NCI-H1092 treated with DMSO at 0.1 percent for 48 hours (cell line): ENCODE data around the gene SIRT2.
A peak's percentile ranks its signal among the peaks of the same experiment; 100 is the strongest.
"Not testable (repeated sequence)": the region's sequence is repeated elsewhere in the genome, so short reads cannot be mapped to it uniquely, and the experiment has no call there.

ENCODE experiments used
- DNase-seq: peaks from one replicate; lab custom pipeline; 2025; lab: John Stamatoyannopoulos, UW

SIRT2 gene

DNA sequence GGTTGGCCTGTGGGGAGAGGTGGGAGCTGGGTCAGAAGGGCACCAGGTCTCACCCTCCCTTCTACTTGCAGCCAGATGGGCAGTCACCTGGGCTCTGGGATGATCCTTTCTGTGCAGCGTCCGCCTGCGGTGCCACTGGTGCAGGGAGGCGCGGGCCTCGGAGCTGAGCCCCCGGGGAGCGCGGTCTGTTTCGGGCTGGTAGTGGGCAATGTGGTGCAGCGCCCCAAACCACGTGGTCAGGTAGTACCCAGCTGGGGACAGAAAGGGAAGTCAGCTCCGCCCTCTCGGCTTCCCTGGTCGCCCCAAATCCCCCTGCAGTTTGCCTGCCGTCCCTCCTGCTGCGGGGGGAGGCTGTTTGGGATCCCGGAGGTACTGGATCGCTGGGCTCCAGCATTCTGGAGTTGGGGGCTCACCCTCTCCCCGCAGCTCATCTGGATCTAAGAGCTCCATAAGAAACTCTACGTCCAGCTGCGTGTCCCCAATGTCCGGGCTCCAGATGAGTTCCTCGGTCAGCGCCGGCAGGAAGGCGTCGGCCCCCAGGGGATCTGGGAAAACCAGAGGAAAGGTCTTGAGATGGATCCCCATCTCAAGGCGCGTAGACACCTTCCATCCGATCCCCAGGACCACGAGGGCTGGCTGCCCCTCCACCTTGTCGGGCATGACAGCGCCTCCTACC is 30.1 kb downstream of the SIRT2 start:
- DNase-seq: no peak

DNA sequence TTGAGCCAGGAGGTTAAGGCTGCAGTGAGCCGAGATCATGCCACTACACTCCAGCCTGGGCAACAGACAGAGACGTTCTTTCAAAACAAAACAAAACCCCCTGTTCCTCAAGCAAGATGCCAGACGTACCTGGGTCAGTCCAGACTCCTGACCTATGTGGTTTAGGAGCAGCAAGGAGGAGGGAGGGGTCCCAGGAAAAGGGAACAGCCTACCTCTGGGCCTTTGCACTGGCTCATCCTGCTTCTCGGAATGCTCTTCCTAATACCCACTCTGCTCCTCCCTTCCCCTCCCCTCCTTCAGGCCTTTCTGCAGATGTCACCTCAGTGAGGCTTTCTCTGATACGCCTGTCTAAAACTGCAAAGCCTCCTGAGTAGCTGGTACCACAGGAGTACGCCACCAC is 30.9 kb downstream of the SIRT2 start:
- DNase-seq: no peak

DNA sequence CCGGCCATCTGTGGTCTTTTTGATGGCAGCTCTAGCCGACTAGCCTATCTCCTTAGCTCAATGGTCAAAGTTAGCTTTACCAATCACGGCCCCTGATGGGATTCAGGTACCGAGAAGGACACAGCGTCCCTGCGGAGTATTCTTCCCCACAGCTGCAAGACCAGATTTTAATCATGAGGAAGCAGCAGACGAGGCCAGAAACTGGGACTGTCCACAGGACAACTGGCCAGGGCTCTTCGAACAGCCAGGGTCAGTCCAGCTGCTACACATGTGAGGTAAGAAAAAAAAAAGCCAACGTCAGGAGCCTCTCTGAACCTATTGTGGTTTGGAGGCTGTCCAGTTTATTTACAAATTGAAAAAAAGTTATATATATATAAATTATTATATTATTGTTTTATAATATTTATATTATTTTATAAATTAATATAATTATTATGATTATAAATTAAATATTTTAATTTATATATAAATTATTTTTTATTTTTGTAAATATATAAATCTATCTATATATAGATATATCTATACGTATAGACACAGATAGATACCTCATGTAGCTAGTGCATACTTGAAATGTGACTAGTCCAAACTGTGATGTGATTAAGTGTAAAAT is 32.1 kb downstream of the SIRT2 start:
- DNase-seq: no peak

DNA sequence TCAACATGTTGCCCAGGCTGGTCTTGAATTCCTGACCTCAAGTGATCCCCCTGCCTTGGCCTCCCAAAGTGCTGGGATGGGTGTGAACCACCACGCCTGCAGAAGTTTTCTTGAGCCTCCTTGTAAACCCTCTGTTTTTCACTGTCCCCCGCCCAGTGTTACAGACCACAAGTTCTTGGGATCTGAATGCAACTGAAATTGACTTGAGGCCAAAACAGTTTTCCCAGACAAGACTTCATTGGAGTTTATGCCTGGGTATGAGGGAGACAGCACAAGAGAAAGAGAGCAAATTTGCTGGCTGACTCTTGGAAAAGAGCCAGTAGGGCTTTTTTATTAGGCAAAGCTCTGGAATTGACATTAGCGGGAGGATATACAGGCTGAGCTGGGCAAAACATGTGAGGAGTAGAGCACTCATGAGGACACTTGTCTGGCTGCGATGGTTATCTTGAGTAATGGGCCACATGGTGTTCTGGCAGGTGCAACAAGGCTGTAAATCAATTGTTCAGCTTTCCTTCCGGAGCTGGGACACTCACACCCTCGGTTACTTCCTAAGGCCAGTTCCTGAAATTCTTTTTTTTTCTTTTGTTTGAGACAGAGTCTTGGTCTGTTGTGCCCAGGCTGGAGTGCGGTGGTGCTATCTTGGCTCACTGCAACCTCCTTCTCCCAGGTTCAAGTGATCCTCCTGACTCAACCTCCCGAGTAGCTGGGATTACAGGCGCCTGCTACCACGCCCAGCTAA is 36.9 kb downstream of the SIRT2 start:
- DNase-seq: peak; percentile 50

DNA sequence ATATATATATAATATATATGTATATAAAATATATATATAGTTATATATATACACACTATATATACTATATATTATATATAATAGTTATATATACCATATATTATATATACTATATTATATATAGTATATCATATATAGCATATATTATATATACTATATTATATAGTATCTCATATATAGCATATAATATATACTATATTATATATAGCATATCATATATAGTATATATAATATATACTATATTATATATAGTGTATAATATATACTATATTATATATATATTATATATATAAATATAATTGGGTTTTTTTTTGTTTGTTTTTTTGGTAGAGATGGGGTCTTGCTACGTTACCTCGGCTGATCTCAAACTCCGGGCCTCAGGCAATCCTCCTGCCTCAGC is 38.0 kb downstream of the SIRT2 start:
- no peak for DNase-seq

DNA sequence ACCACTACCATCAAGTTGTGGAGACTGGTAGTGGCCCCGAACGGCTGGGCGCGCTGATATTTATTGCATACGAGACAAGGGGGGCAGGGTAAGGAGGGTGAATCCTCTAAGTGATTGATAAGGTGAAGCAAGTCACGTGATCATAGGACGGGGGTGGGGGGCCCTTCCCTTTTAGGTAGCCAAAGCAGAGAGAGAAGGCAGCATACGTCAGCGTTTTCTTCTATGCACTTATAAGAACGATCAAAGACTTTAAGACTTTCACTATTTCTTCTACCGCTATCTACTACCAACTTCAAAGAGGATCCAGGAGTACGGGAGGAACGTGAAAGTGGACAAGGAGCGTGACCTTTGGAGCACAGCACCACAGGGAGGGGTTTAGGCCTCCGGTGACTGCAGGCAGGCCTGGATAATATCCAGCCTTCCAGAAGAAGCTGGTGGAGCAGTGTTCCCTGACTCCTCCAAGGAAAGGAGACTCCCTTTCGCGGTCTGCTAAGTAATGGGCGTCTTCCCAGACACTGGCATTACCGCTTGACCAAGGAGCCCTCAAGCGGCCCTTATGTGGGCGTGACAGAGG is 39.7 kb downstream of the SIRT2 start:
- not testable (repeated sequence) for DNase-seq

DNA sequence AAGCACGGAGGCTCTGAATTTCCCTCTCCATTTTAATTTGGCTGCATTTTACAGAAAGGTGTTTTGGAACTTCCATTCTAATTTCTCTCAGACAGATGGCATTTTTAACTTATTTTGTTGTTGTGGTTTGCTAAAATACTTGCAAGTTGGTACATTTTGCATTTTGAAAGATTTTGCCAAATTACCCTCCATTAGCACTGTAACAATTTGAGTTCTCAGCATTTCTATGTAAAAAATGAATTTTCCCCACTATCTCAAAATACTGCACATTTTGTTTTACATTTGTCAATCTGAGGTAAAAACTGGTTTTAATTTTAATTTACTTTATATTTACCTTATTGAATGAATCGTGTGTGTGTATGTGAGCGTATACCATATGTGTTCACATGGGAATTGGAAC is 42.6 kb downstream of the SIRT2 start:
- DNase-seq: no peak

DNA sequence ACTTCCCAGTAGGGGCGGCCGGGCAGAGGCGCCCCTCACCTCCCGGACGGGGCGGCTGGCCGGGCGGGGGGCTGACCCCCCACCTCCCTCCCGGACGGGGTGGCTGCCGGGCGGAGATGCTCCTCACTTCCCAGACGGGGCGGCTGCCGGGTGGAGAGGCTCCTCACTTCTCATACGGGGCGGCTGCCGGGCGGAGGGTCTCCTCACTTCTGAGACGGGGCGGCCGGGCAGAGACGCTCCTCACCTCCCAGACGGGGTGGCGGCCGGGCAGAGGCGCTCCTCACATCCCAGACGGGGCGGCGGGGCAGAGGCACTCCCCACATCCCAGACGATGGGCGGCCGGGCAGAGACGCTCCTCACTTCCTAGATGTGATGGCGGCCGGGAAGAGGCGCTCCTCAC is 43.7 kb downstream of the SIRT2 start:
- DNase-seq: not testable (repeated sequence)

DNA sequence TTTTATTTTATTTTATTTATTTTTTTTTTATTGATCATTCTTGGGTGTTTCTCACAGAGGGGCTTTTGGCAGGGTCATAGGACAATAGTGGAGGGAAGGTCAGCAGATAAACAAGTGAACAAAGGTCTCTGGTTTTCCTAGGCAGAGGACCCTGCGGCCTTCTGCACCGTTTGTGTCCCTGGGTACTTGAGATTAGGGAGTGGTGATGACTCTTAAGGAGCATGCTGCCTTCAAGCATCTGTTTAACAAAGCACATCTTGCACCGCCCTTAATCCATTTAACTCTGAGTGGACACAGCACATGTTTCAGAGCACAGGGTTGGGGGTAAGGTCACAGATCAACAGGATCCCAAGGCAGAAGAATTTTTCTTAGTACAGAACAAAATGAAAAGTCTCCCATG is 44.5 kb downstream of the SIRT2 start:
- DNase-seq: not testable (repeated sequence)

DNA sequence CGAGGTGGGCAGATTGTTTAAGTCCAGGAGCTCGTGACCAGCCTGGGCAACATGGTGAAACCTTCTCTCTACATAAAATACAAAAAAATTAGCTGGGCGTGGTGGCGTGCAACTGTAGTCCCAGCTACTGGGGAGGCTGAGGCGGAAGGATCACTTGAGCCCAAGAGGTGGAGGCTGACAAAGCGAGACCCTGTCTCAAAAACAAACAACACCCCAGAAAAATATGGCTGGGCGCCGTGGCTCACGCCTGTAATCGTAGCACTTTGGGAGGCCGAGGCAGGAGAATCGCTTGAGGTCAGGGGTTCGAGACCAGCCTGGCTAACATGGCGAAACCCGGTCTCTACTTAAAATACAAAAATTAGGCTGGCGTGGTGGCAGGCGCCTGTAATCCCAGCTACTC is 46.2 kb downstream of the SIRT2 start:
- no peak for DNase-seq

DNA sequence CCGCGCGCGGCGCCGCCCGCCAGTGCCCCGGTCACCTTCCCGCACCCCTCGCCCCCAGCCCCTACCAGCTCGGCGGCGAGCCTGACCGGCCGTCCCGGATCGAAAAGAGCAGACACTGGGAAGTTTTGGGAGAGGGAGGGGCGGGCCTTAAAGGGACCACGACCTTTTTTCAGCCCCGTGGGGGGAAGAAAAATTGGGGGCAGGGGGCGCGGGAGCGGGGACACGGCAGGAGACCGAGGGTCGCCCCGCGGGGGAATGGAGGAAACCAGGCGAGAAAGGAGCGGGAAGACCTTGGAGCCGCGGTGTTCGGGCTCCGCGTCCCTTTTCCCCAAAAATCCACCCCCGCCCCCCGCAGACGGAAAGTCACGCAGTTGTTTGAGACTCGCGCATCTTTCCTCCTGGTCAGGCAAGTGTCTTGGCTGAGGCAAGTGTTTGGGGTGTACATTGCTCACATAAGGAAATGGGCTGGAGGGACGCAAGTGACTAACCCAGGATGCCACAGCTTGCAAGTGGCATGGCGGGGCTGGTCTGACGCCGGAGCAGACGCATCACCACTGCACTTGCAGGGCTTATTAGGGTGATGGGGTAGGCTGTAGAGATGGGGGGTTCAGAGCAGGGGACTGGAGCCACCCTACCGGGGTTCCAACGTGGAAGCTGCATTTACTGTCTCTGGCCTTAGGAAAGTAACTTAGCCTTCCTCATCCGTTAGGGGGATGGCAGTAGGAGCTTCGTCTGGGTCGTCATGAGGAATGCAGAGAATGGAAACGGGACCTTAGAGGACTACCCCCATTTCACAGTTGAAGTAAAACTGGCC is 47.0 kb downstream of the SIRT2 start:
- DNase-seq: no peak

DNA sequence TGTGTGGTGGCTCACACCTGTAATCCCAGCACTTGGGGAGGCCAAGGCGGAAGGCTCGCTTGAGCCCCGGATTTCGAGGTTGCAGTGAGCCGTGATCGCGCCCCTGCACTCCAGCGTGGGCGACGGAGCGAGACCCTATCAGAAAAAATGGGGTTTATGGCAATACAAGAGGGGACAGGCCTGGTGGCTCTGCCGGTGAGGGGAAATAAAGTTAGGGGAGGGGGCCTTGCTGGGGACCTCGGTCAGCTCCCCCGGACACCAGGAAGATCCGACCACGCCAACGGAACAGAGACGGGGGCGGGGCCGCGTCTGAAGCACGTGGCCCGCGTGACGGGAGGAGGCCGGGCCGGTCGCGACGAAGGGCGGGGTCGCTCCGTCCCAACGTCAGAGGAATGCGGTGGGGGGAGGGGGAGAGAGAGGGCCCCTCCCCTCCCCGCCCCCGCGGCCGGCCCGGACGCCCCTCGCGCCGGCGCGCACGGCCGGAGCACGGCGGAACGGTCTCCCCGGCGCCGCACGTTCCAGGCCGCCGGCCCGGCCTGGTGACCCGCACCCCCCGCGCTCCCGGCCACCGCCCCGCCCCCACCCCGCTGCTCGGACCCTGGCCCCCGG is 47.7 kb downstream of the SIRT2 start:
- peak; percentile 59 for DNase-seq

DNA sequence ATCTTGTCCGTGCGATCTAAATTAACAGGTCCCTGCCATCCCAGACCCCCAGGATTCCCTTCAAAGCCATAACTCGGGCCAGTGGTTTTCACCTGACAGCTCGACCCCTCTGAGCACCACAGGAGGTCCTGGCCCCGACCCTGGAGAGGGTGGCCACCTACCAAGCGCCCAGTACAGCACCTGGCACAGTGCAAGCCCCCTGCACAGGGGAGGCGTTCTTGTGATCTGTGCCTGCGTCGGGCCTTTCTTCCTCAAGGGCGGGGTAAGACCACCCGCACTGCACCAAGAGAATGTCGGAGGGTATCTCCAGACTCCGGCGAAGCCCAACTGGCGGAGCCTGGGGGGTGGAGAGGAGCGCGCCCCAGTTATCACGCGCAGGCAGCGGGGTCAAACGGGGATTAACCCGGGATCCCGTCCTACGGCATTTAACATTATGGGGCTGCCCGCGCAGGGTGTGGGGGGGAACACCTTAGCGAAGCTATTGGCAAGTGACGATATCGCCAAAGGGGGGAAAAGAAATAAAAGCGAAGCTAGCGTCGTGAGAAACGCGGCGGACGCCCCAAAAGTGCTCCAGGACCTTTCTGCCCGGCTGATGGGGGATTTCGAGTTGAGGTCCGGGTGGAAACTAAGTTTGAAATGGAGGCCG is 48.3 kb downstream of the SIRT2 start:
- peak; percentile 68 for DNase-seq

DNA sequence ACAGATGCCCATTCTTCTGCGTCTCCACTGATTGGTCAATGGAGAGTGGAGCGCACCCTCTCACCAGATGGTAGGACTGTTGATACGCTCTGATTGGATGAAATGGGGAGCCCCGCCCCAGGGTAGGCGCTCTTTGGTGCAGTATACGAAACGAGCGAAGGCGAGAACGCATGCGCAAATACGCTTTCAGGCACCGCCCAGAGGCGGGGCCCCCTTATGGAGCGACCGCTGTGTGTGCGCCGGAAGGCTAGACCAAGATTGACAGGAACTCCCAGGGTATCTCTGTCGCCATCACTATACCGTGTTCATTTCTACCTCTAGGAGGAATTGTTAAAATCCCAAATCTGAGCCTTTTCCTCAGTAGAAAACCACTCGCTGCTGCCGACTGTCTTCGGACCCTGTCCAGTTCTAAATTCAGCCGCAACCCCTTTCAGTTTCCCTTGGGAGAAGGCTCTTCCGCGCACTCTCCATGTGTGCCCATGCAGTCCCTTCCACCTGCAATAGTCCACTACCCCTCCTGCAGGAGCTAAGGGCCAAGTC is 48.9 kb downstream of the SIRT2 start:
- DNase-seq: no peak

DNA sequence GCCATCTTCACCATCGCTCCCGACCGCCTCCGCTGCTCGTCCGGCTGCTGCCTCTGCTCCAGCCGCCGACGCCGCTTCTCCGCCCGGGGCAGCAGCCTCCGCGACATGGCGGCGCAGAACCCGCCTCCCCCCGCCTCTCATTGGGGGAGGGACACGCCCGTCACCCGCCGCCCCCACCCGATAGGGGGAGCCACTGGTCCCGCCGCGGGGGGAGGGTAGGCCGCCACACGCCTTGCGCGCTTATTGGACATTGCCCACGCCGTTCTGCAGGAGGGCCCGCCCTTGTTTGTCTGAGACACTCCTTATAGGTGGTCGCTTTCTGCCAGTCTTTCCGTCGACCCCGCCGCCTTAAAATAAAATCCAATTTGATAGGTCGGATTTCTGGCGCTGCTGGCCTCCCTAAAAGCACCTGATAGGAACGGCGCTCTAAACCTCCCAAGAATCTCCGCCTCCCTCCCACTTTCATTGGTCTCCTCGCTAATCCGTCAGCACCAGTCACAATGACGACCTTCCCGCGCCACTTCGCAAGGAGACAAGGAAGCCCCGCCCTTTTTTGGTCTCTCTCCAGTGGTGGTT is 49.5 kb downstream of the SIRT2 start, which contains the start of gene HNRNPL:
TSS of gene HNRNPL (minus strand) at position 127 of the 576 bp plus-strand sequence. CDS start at position 107, 20 bp downstream.
- DNase-seq: peak; percentile 99

DNA sequence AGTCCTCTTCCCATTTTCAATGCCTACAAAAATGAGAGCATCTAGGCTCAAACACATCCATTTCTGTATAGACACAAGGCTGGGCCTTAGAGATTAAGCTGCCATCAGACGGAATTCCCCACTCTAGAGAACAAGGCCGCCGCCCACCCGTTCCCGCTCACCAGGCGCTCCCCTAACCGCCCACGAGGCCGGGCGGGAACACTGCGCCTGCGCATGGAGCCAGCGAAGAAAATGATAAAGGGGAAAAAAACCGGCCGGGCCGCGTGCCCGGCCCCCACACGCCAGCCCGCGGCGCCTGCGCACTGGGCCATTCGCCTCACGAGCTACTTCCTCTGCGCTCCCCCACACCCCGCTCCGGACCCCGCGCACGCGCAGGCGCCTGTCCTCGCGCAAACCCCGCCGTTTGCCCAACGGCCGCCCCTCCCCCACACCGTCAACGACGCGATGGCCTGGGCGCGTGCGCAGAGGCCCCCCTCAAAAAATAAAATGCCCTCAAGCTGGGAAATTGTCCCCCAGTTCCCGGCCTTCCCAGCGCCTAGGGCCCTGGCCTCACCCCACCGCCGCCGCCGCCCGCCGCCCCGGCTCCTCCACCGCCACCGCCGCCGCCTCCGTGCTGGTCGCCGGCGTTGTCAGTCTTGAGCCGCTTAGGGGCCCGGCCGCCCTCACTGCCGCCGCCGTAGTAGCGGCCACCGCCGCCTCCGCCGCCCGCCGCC is 50.1 kb downstream of the SIRT2 start:
- peak; percentile 88 for DNase-seq

DNA sequence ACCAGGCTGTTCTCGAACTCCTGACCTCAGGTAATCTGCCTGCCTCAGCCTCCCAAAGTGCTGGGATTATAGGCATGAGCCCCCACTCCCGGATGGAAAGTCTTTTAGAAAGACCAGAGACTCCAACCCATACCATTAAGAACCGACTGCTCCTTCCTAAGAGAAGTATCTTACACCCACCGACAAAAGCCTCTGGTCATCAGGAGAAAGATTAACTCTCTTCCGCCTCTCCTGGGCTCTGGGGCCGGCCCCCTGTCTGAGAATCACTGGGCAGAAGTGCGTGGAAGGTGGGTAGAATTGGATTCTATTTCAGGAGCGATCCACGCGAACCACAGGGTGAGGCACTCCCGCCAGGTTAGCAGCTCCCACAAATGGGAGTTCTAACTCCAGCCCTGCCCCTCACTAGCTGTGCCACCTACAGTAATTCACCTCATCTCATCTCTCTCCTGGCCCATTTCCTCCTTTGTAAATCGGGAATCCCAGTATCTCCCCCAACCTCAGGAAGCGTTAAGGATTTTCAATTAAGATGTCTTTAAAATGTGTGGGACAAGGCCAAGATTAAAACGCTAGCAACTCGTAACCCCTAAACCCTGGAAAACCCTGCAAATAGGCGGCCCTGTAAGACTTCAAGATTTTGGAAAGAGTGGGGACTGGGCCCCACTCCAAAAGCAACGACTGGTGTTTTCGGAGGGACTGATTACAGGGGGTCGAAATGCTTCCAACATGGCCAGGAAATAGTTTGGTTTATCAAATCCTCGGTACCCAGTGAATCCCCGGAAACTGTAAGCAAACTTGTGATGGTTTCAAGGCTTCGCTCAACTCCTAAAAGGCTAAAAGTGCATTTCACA is 50.9 kb downstream of the SIRT2 start:
- DNase-seq: no peak

DNA sequence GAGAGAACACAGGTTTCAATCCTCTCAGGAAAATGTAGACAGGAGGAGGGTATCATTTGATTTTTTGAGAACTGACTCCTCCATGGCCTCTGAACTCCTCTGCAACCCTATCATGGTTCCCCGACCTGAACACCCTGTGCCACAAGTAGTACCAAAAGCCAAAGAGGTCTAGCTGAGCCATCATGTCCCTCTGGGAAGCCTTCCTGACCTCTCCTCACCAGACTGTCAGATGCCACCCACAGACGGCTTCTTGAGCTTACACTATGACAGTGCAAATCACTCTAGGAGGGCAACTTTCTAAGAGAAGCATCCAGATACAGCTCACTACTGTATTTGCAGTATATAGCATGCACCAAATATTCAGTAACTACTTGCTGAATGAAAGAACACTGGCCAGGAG is 53.3 kb downstream of the SIRT2 start:
- no peak for DNase-seq
